ENCODE measurements around the gene MBD3L3. TPM values are rescaled to one million over a fixed set of nuclear protein-coding genes. Genes with fewer than 3 reads are reported as not detected.
"Not testable (repeated sequence)": the region's sequence is repeated elsewhere in the genome, so short reads cannot be mapped to it uniquely, and the experiment has no call there.

MBD3L3 gene
- not detected in 2 replicates for total RNA-seq (2011; cell fraction: chromatin; rRNA removed; ENCODE audit: low replicate concordance)
- total RNA-seq (2011; cell fraction: nucleolus; rRNA removed) = not detected in 2 replicates
- not detected in 2 replicates for total RNA-seq (2011; cell fraction: nucleoplasm; rRNA removed)
- total RNA-seq (2014; rRNA removed) (not detected in 2 replicates), total RNA-seq (2014; rRNA removed; fragmentation: Illumina TruSeq; extraction: Trizol) (not detected in 2 replicates), total RNA-seq (2015; rRNA removed; fragmentation: Illumina TruSeq; extraction: Trizol) (not detected in 2 replicates), total RNA-seq (2021) (not detected in 2 replicates), polyA plus RNA-seq (2011; rRNA removed) (not detected in 2 replicates), polyA plus RNA-seq (2014; fragmentation: Illumina TruSeq; extraction: Trizol) (not detected in 2 replicates), polyA plus RNA-seq (2014; fragmentation: Nextera tagmentation; extraction: Ambion mirVana) (not detected), polyA plus RNA-seq (2014; rRNA removed) (not detected in 2 replicates), polyA minus RNA-seq (2011; rRNA and poly(A)+ RNA removed) (not detected in 2 replicates), Bru-seq, nascent RNA (not detected), BruChase-seq, experiment 1, labeled RNA remaining after a 2-hour chase (not detected), BruChase-seq, experiment 2, labeled RNA remaining after a 6-hour chase (not detected)
- polyA plus RNA-seq (2011; cell fraction: cytosol; rRNA removed) = not detected in 2 replicates
- not detected in 2 replicates for polyA plus RNA-seq (2011; cell fraction: nucleus; rRNA removed)
- not detected in 2 replicates for polyA plus RNA-seq (2012)
- polyA minus RNA-seq (2011; cell fraction: cytosol; rRNA and poly(A)+ RNA removed) = not detected in 2 replicates
- not detected in 2 replicates for polyA minus RNA-seq (2011; cell fraction: nucleus; rRNA and poly(A)+ RNA removed)
- long read RNA-seq, experiment 1 = 0 reads
- long read RNA-seq, experiment 2 = 0 reads
- long read RNA-seq, experiment 3 = 0 reads

- CTCF ChIA-PET (ENCODE audit: low intra/inter-chr PET ratio); DNase-seq (ENCODE audit: extremely low read depth in 1 of 4, low spot score in 3 of 4); in situ Hi-C loops (cut with MboI); H3K9me1 ChIP-seq (ENCODE audit: control insufficient read depth, insufficient read depth, low read length); H4K20me1 ChIP-seq (replicated peaks; ENCODE audit: control insufficient read depth, insufficient read depth, low read length); H3K36me3 ChIP-seq (ENCODE audit: control insufficient read depth, insufficient read depth, low read length); intact Hi-C loops (cut with micrococcal nuclease); H3K27me3 ChIP-seq (ENCODE audit: control insufficient read depth in 2 of 2, insufficient read depth in 2 of 2, low read length in 2 of 2); H3K4me3 ChIP-seq; POLR2A ChIA-PET; H3K4me1 ChIP-seq (replicated peaks in 1 of 2; ENCODE audit: control insufficient read depth in 2 of 2, insufficient read depth in 2 of 2, low read length in 2 of 2); H3K4me2 ChIP-seq (ENCODE audit: insufficient read depth, low read length); FAIRE-seq; BruUV-seq (replicated peaks); H3K9ac ChIP-seq (ENCODE audit: insufficient read depth in 1 of 2, low read depth in 2 of 2, low read length in 2 of 2); H3K9me3 ChIP-seq (replicated peaks; ENCODE audit: control insufficient read depth, insufficient read depth, low read depth, low read length); ATAC-seq; H3K27ac ChIP-seq (ENCODE audit: extremely low read depth, low read depth, low read length); H3K79me2 ChIP-seq (ENCODE audit: control insufficient read depth, insufficient read depth, low read length); H2AFZ ChIP-seq (ENCODE audit: low read depth, low read length): not testable (repeated sequence)
- WGBS (ENCODE audit: insufficient coverage, low coverage, missing lambda C conversion rate) = no CpG with 5 or more reads among the region's 8 CpGs
These were observed at the start of gene MBD3L3 for GRCh38 chr19:7058576-7058975. MBD3L3 (minus strand) TSS chr19:7058676; CDS start chr19:7058605, 71 bp downstream.

Measured in K562 (cell line).